ENCODE data around the gene CDKN2C.

The CDKN2C gene

GRCh38 chr1:50976111-50976889 is 6.3 kb downstream of the CDKN2C start:
- no peak for TF ChIP-seq CTCF (IDR thresholded peaks at IDR 0.05; ENCODE audit: borderline replicate concordance, insufficient read depth, low read depth, low read length)
- H3K4me3 ChIP-seq (ENCODE audit: low read depth, low read length) = peak overlapping the region; percentile 80

GRCh38 chr1:50976890-50977574 is 7.0 kb downstream of the CDKN2C start:
- no peak for TF ChIP-seq CTCF (IDR thresholded peaks at IDR 0.05; ENCODE audit: borderline replicate concordance, insufficient read depth, low read depth, low read length)
- H3K4me3 ChIP-seq (ENCODE audit: low read depth, low read length) = peak overlapping the region; percentile 80

- TF ChIP-seq CTCF (IDR thresholded peaks at IDR 0.05; ENCODE audit: borderline replicate concordance, insufficient read depth, low read depth, low read length) = no peak
- H3K4me3 ChIP-seq (ENCODE audit: low read depth, low read length) = peak overlapping the region; percentile 80
Observed at GRCh38 chr1:50977575-50978143, 7.6 kb downstream of the CDKN2C start.

GRCh38 chr1:50978144-50978851 is 8.3 kb downstream of the CDKN2C start:
- peak overlapping the region; percentile 80 for H3K4me3 ChIP-seq (ENCODE audit: low read depth, low read length)
- TF ChIP-seq CTCF (IDR thresholded peaks at IDR 0.05; ENCODE audit: borderline replicate concordance, insufficient read depth, low read depth, low read length) = no peak

GRCh38 chr1:50978852-50979781 is 9.1 kb downstream of the CDKN2C start:
- H3K4me3 ChIP-seq (ENCODE audit: low read depth, low read length) = peak overlapping the region; percentile 80
- no peak for TF ChIP-seq CTCF (IDR thresholded peaks at IDR 0.05; ENCODE audit: borderline replicate concordance, insufficient read depth, low read depth, low read length)

GRCh38 chr1:50979937-50980336 is 9.9 kb downstream of the CDKN2C start:
- TF ChIP-seq CTCF (IDR thresholded peaks at IDR 0.05; ENCODE audit: borderline replicate concordance, insufficient read depth, low read depth, low read length) = no peak
- H3K4me3 ChIP-seq (ENCODE audit: low read depth, low read length) = peak overlapping the region; percentile 8

All from GM12875 (cell line).